ENCODE results near the gene SPTLC2. TPM values are rescaled to one million over a fixed set of nuclear protein-coding genes. Genes with fewer than 3 reads are reported as not detected.

The SPTLC2 gene
- total RNA-seq, 1 experiment from 2014 or later, result 22.1 TPM

GRCh38 chr14:77511486-77512162 is 104.8 kb downstream of the SPTLC2 start:
- no peaks in the 10 kb centered on the region for H3K4me1 ChIP-seq (replicated peaks)
- H3K36me3 ChIP-seq, result peaks cover 25% of the 10 kb centered on the region
- H3K27ac ChIP-seq, result no peak overlapping the region
- DNase-seq (ENCODE audit: low read depth in 1 of 2, low spot score in 2 of 2), result no peak
- H3K9me3 ChIP-seq (replicated peaks), result no peaks in the 10 kb centered on the region
- no peaks in the 10 kb centered on the region for H3K27me3 ChIP-seq (replicated peaks)
- H3K4me3 ChIP-seq, result no peak overlapping the region

DNA sequence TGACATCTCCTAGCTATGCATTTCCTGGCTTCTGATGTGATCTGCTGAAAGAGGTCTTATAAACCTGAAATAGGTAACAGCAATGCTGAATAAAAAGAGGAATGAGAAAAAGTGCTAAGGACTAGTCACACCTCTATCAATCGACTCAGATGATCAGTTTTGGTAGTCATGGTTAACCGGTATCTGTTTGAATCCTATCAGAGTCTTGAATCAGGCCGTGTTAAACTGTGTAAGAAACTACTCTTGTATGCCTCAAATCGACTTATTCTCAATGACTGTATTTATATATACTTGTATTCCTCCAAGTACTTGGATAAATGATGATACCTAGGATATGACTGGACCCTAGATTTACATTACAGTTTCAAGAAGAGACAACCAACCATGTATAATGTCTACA is 107.1 kb downstream of the SPTLC2 start:
- H3K27ac ChIP-seq, result no peak overlapping the region
- no peaks in the 10 kb centered on the region for H3K27me3 ChIP-seq (replicated peaks)
- no peak for DNase-seq (ENCODE audit: low read depth in 1 of 2, low spot score in 2 of 2)
- peaks cover 19% of the 10 kb centered on the region for H3K36me3 ChIP-seq
- no peak overlapping the region for H3K4me3 ChIP-seq
- no peaks in the 10 kb centered on the region for H3K4me1 ChIP-seq (replicated peaks)
- no peaks in the 10 kb centered on the region for H3K9me3 ChIP-seq (replicated peaks)

DNA sequence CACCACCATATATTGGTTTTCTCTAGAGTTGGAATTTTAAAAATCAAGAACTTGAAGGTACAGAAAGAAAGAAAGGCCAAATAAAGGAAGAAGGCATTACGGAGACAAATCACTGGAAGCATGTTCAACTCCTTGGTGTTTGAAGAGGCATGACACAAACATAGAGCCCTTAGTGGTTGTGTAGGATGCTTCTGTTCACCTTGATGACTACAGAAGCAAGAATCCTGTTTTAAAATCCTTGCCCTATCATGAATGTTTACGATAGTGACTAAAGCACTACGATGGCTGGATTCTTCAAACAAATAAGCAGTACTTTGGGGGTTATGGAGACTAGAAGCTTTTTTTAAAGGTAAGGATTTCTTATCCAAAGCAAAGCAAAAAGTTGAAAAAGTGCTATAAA is 107.6 kb downstream of the SPTLC2 start:
- H3K27me3 ChIP-seq (replicated peaks), result no peaks in the 10 kb centered on the region
- no peak for DNase-seq (ENCODE audit: low read depth in 1 of 2, low spot score in 2 of 2)
- H3K27ac ChIP-seq, result no peak overlapping the region
- no peaks in the 10 kb centered on the region for H3K9me3 ChIP-seq (replicated peaks)
- H3K4me3 ChIP-seq, result no peak overlapping the region
- H3K4me1 ChIP-seq (replicated peaks), result no peaks in the 10 kb centered on the region
- H3K36me3 ChIP-seq, result peaks cover 19% of the 10 kb centered on the region

DNA sequence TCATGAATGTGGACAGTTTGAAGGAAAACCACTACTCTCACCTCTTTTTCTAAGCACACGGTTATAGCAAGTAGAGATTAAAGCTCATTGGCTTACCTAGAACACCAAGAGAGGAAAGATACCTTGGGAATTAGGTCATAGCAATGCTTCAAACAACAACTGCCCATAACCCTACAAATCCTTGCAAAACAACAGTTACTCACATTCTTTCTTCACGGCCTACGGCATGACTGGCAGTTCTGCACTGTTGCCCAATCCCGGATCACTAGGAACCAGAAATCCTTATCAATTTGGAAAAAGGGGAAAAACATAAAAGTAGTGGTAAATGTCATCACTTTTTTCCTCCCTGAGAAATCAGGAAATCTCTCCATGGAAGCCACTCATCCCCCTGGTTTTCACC is 108.2 kb downstream of the SPTLC2 start:
- Histone ChIP-seq H3K27ac (no peak overlapping the region), H3K4me3 (no peak overlapping the region), H3K4me1 (replicated peaks) (no peaks in the 10 kb centered on the region), H3K27me3 (replicated peaks) (no peaks in the 10 kb centered on the region), H3K9me3 (replicated peaks) (no peaks in the 10 kb centered on the region), H3K36me3 (peaks cover 19% of the 10 kb centered on the region)
- DNase-seq (ENCODE audit: low read depth in 1 of 2, low spot score in 2 of 2), result no peak

- no peak for DNase-seq (ENCODE audit: low read depth in 1 of 2, low spot score in 2 of 2)
- Histone ChIP-seq H3K27me3 (replicated peaks) (no peaks in the 10 kb centered on the region), H3K4me3 (no peak overlapping the region), H3K4me1 (replicated peaks) (no peaks in the 10 kb centered on the region), H3K27ac (no peak overlapping the region), H3K9me3 (replicated peaks) (no peaks in the 10 kb centered on the region), H3K36me3 (peaks cover 19% of the 10 kb centered on the region)
Measured at GRCh38 chr14:77507762-77508161, 108.7 kb downstream of the SPTLC2 start.

DNA sequence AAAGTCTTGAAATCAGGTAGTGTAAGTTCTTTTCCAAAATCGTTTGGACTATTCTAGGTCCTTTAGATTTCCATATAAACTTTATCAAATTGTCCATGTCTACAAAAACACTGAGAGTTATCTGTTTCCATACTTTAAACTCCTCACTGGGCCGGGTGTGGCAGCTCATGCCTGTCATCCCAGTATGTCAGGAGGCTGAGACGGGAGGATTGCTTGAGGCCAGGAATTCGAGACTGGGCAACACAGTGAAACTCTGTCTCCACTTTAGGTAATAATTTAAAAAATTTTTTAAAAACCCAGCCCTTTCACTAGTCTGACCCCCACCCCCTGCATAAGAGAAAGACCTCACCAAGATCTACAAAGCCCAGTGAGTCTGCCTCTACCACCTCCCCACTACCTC is 111.4 kb downstream of the SPTLC2 start:
- Histone ChIP-seq H3K4me1 (replicated peaks) (no peaks in the 10 kb centered on the region), H3K27me3 (replicated peaks) (peaks cover 2% of the 10 kb centered on the region; the same call in 1 of the 2 replicates), H3K9me3 (replicated peaks) (no peaks in the 10 kb centered on the region), H3K4me3 (no peak overlapping the region), H3K27ac (no peak overlapping the region), H3K36me3 (peaks cover 6% of the 10 kb centered on the region; the same call in 1 of the 2 replicates)
- no peak for DNase-seq (ENCODE audit: low read depth in 1 of 2, low spot score in 2 of 2)

- H3K27me3 ChIP-seq (replicated peaks), result peaks cover 21% of the 10 kb centered on the region
- H3K27ac ChIP-seq, result no peak overlapping the region
- H3K9me3 ChIP-seq (replicated peaks), result no peaks in the 10 kb centered on the region
- peaks cover under 1% of the 10 kb centered on the region; the same call in 1 of the 2 replicates for H3K36me3 ChIP-seq
- no peak for DNase-seq (ENCODE audit: low read depth in 1 of 2, low spot score in 2 of 2)
- peaks cover 9% of the 10 kb centered on the region for H3K4me1 ChIP-seq (replicated peaks)
- no peak overlapping the region for H3K4me3 ChIP-seq
Measured at GRCh38 chr14:77503138-77503537, 113.3 kb downstream of the SPTLC2 start.

DNA sequence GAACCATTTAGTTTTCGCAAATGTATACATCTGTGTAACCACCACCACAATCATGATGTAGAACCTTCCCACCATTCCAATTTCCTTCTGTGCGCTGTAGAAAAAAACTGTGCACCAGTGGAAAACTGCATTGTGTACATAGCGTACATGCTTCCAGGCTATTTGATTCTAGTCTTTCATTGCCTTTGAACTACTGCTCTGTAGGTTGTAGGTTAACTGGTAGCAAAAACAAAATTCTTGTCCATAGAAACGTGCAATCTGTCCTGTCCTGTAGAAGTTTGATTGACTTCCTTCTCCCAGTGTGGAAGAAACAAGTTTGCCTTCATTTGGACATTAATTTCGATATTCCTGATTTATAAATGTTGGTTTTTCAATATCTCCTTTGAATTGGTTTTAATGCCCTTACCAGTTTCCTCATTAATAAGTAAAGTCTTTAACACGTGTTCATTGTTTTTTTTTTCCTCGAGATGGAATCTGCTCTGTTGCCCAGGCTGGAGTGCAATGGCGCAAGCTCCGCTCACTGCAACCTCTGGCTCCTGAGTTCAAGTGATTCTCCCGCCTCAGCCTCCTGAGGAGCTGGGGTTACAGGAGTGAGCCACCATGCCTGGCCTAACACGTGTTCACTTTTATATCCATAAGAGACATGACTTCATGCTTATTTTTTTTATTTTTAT is 114.2 kb downstream of the SPTLC2 start:
- DNase-seq (ENCODE audit: low read depth in 1 of 2, low spot score in 2 of 2), result no peak
- no peaks in the 10 kb centered on the region for H3K36me3 ChIP-seq
- peaks cover 25% of the 10 kb centered on the region for H3K27me3 ChIP-seq (replicated peaks)
- H3K27ac ChIP-seq, result no peak overlapping the region
- H3K4me1 ChIP-seq (replicated peaks), result peaks cover 11% of the 10 kb centered on the region
- H3K9me3 ChIP-seq (replicated peaks), result no peaks in the 10 kb centered on the region
- no peak overlapping the region for H3K4me3 ChIP-seq

- H3K9me3 ChIP-seq (replicated peaks), result no peaks in the 10 kb centered on the region
- H3K4me1 ChIP-seq (replicated peaks), result peaks cover 11% of the 10 kb centered on the region
- H3K4me3 ChIP-seq, result peak overlapping the region; percentile 32
- H3K27me3 ChIP-seq (replicated peaks), result peaks cover 25% of the 10 kb centered on the region
- no peak for DNase-seq (ENCODE audit: low read depth in 1 of 2, low spot score in 2 of 2)
- H3K36me3 ChIP-seq, result no peaks in the 10 kb centered on the region
- no peak overlapping the region for H3K27ac ChIP-seq
Measured at GRCh38 chr14:77498984-77499527, 117.4 kb downstream of the SPTLC2 start.

DNA sequence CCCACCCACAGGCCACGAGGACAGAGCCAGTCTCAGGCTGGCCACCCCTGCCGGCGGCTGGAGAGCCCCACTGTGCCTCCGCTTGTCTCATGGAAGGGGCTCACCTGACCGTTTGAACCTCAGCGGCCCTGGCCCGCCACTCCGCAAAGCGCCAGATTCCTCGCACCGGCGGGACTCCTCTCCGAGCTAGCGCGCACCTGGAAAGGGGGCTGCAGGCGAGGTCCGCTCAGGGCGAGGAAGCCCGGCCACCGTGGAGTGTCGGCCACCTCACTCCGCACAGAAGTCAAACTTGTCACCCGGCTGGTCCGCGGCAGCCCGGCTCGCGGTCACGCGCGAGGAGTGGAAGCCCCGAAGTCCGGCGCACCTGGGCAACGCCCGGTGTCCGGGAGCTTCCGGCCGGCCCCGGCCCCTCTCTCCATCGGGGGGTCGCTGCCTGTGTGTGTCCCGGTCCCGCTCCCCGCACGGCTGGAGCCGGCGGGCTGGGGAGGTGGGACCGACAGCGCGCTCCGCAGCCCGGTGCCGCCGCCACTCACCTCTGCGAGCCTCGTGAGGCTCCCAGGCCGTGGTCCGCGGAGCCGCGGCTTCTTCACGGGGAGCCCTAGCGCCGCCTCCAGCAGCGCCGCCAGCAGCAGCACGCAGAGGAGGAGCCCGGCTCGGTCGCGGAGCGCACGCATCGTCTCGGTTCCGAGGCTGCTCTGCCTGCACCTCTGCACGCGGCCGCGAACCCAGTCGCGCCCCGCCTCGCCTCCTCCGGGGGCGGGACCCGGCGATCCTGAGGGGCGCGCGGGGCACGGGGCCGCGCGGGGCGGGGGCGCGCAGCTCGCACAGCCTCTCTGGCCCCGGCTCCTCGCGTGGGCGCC is 118.1 kb downstream of the SPTLC2 start, which contains the start of gene ISM2:
TSS of gene ISM2 (minus strand) at position 697 of the 860 bp plus-strand sequence. CDS start at position 674, 23 bp downstream.
- Histone ChIP-seq H3K27me3 (replicated peaks) (peaks cover 25% of the 10 kb centered on the region), H3K9me3 (replicated peaks) (no peaks in the 10 kb centered on the region), H3K36me3 (no peaks in the 10 kb centered on the region), H3K4me1 (replicated peaks) (peaks cover 11% of the 10 kb centered on the region), H3K4me3 (peak within 1 kb of the TSS; percentile 32), H3K27ac (no peak within 1 kb of the TSS)
- peak in 1 of 2 experiments; percentile 42 for DNase-seq (ENCODE audit: low read depth in 1 of 2, low spot score in 2 of 2)

DNA sequence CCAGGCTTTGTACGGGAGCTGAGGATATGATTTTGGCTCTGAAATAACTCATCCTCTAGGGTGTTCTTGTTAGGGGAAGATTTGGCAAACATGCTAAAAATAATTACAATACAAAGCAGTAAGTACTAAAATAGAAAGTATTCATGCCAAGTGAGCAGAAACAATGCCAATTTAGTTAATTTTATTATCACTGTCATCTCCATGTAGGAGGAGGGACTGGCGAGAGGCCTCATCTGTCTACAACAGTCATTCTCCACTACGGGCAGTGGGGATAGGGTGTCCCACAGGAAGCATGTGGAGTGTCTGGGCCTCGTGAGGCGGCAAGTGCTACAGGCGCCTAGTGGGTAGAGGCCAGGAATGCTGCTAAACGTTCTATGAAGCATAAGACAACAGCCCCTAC is 121.1 kb downstream of the SPTLC2 start:
- Histone ChIP-seq H3K4me3 (no peak overlapping the region), H3K36me3 (no peaks in the 10 kb centered on the region), H3K27ac (no peak overlapping the region), H3K27me3 (replicated peaks) (peaks cover 25% of the 10 kb centered on the region), H3K9me3 (replicated peaks) (no peaks in the 10 kb centered on the region), H3K4me1 (replicated peaks) (peaks cover 11% of the 10 kb centered on the region)
- DNase-seq (ENCODE audit: low read depth in 1 of 2, low spot score in 2 of 2), result no peak

- Histone ChIP-seq H3K36me3 (no peaks in the 10 kb centered on the region), H3K4me3 (no peak overlapping the region), H3K27ac (no peak overlapping the region), H3K4me1 (replicated peaks) (no peaks in the 10 kb centered on the region), H3K27me3 (replicated peaks) (no peaks in the 10 kb centered on the region), H3K9me3 (replicated peaks) (no peaks in the 10 kb centered on the region)
- DNase-seq (ENCODE audit: low read depth in 1 of 2, low spot score in 2 of 2), result no peak
Measured at GRCh38 chr14:77491056-77491455, 125.4 kb downstream of the SPTLC2 start.

- no peak overlapping the region for H3K27ac ChIP-seq
- no peaks in the 10 kb centered on the region for H3K36me3 ChIP-seq
- DNase-seq (ENCODE audit: low read depth in 1 of 2, low spot score in 2 of 2), result no peak
- no peaks in the 10 kb centered on the region for H3K4me1 ChIP-seq (replicated peaks)
- H3K4me3 ChIP-seq, result no peak overlapping the region
- H3K27me3 ChIP-seq (replicated peaks), result no peaks in the 10 kb centered on the region
- no peaks in the 10 kb centered on the region for H3K9me3 ChIP-seq (replicated peaks)
Measured at GRCh38 chr14:77490347-77490986, 126.0 kb downstream of the SPTLC2 start.

All from SJSA1 (cell line).